K562 (cell line): ENCODE results near the gene ZNF490. TPM values are rescaled to one million over a fixed set of nuclear protein-coding genes. Genes with fewer than 3 reads are reported as not detected.

Experiments
- CBX1 ChIP-seq: sonication (generic); IDR thresholded peaks from 2 replicates; pipeline ENCODE4 v1.6.1; 2016; ENCODE audit warnings: antibody characterized with exemption, low read depth, mild to moderate bottlenecking
- CHCHD3 ChIP-seq: fragments of 250-450 bp; sonication (Bioruptor Pico); IDR thresholded peaks from 2 replicates; pipeline ENCODE4 v2.1.2; 2022; ENCODE audit warnings: mild to moderate bottlenecking
- CHD1 ChIP-seq: fragments of 200-600 bp; sonication (generic); IDR thresholded peaks from one replicate; pipeline ENCODE4 v1.6.1; 2012; ENCODE audit warnings: mild to moderate bottlenecking, moderate library complexity, low read length, inconsistent platforms
- FOXK2 ChIP-seq, 2 experiments: fragments of 450-650 bp; IDR thresholded peaks in 1 of 2; conservative IDR thresholded peaks in 1 of 2; 2 replicates each; pipeline ENCODE4 v1.6.1; 2016; ENCODE audit warnings: low read depth in 2 of 2, mild to moderate bottlenecking in 1 of 2
- HIVEP1 ChIP-seq: fragments of 250-450 bp; sonication (Bioruptor Pico); IDR thresholded peaks from 2 replicates; pipeline ENCODE4 v1.4.0; 2020; ENCODE audit warnings: mild to moderate bottlenecking
- MED1 ChIP-seq: sonication (generic); formaldehyde crosslinking; IDR thresholded peaks from 2 replicates; pipeline ENCODE4 v1.8.1; 2023; ENCODE audit warnings: missing genetic modification reagents, borderline replicate concordance
- POLR3A ChIP-seq: IDR thresholded peaks from 2 replicates; pipeline ENCODE4 v1.6.1; 2011; ENCODE audit warnings: borderline replicate concordance, mild to moderate bottlenecking, moderate library complexity; ENCODE audit not compliant: insufficient read length, insufficient read depth; ENCODE audit errors: extremely low read depth
- PRDM10 ChIP-seq: fragments of 450-650 bp; IDR thresholded peaks from 2 replicates; pipeline ENCODE4 v1.6.1; 2018; ENCODE audit not compliant: partially characterized antibody
- SMARCB1 ChIP-seq: IDR thresholded peaks from 2 replicates; pipeline ENCODE4 v1.6.1; 2011; ENCODE audit warnings: improper control_type of control experiment, low read depth; ENCODE audit not compliant: insufficient read length
- STAT6 ChIP-seq: sonication (generic); formaldehyde crosslinking; IDR thresholded peaks from 2 replicates; pipeline ENCODE4 v1.8.1; 2023; ENCODE audit warnings: mild to moderate bottlenecking, missing genetic modification reagents
- TAF1 ChIP-seq: IDR thresholded peaks from 2 replicates; pipeline ENCODE4 v1.6.1; 2011; ENCODE audit warnings: mild to moderate bottlenecking, low read length, moderate library complexity; ENCODE audit not compliant: insufficient read depth, control insufficient read depth, severe bottlenecking; ENCODE audit errors: extremely low read depth
- TCF15 ChIP-seq: fragments of 250-450 bp; sonication (Bioruptor Pico); IDR thresholded peaks from 2 replicates; pipeline ENCODE4 v1.8.0; 2022; ENCODE audit warnings: moderate library complexity, mild to moderate bottlenecking, inconsistent platforms
- ZFX ChIP-seq: sonication (generic); formaldehyde crosslinking; IDR thresholded peaks from 2 replicates; pipeline ENCODE4 v1.8.0; 2022; ENCODE audit warnings: mild to moderate bottlenecking, missing genetic modification reagents, moderate library complexity
- ZNF133 ChIP-seq: fragments of 250-450 bp; sonication (Bioruptor Pico); IDR thresholded peaks from 2 replicates; pipeline ENCODE4 v1.4.0; 2020; ENCODE audit warnings: mild to moderate bottlenecking
- ZNF140 ChIP-seq: fragments of 250-450 bp; sonication (Bioruptor Pico); IDR thresholded peaks from 2 replicates; pipeline ENCODE4 v1.8.0; 2021; ENCODE audit warnings: moderate library complexity, mild to moderate bottlenecking, inconsistent platforms
- ZNF184 ChIP-seq: sonication (generic); formaldehyde crosslinking; IDR thresholded peaks from 2 replicates; pipeline ENCODE4 v1.5.0; 2020; ENCODE audit warnings: missing genetic modification reagents
- ZNF586 ChIP-seq: fragments of 450-650 bp; formaldehyde crosslinking; conservative IDR thresholded peaks from 2 replicates; pipeline ENCODE4 v1.4.0; 2020; ENCODE audit warnings: mild to moderate bottlenecking, moderate library complexity
- ZNF592 ChIP-seq: fragments of 450-650 bp; IDR thresholded peaks from 2 replicates; pipeline ENCODE4 v1.6.1; 2017; ENCODE audit warnings: antibody characterized with exemption, mild to moderate bottlenecking
- polyA plus RNA-seq, 8 experiments: library from polyadenylated mRNA; depleted of rRNA in 4 of 8; stranded (reverse) in 5 of 8; unstranded in 3 of 8; fragments of >200 nt; fragmentation: Nextera tagmentation in 2 of 8; fragmentation: Illumina TruSeq in 1 of 8; extraction: Ambion mirVana in 2 of 8; extraction: Trizol in 1 of 8; gene quantifications; 2 replicates each; pipeline versions ENCODE4 v1.2.1 to v1.2.3, GENCODE V29; 2011 to 2014; ENCODE audit warnings: inconsistent platforms in 1 of 8, missing spikeins in 1 of 8
- total RNA-seq, 7 experiments: library from RNA; depleted of rRNA in 6 of 7; stranded (reverse); fragments of >200 nt in 6 of 7; fragmentation: Illumina TruSeq in 2 of 7; extraction: Trizol in 2 of 7; gene quantifications; 2 replicates each; pipeline versions ENCODE4 v1.2.1 to v1.2.3, GENCODE V29; 2011 to 2021; ENCODE audit warnings: low replicate concordance in 1 of 7

ZNF490 gene
- total and polyA plus RNA-seq, 9 of the 15 experiments (the other 6 are each of a cell fraction or from before 2014, with no cell fraction given) = 0.90 to 8.3 (median 4.4) TPM

GRCh38 chr19:12543855-12544254 lies 66.8 kb downstream of the ZNF490 start (continued):
- TF ChIP-seq PRDM10 (no peak), ZNF184 (no peak), CHCHD3 (no peak), MED1 (CRISPR knock-in tag) (no peak), CHD1 (no peak), SMARCB1 (no peak), HIVEP1 (CRISPR knock-in tag) (no peak), STAT6 (CRISPR knock-in tag) (no peak), ZNF586 (CRISPR knock-in tag) (no peak), TCF15 (CRISPR knock-in tag) (no peak), ZNF140 (CRISPR knock-in tag) (no peak), CBX1 (no peak; the same call in 1 of the 2 replicates), POLR3A (no peak), ZNF592 (peak; percentile 29; the same call in 1 of the 2 replicates), TAF1 (no peak), ZFX (no peak), FOXK2 (conservative IDR thresholded peaks at IDR 0.05 in 1 of 2, IDR thresholded peaks at IDR 0.05 in 1 of 2; ENCODE audit: low read depth in 2 of 2) (no peak), ZNF133 (no peak)
